NCI-H460 (cell line): Measurements from ENCODE around the gene APBB3. TPM values are rescaled to one million over a fixed set of nuclear protein-coding genes. Genes with fewer than 3 reads are reported as not detected.
A peak's percentile ranks its signal among the peaks of the same experiment; 100 is the strongest.

ENCODE experiments used
- DNase-seq: peaks from one replicate; pipeline ENCODE4 v3.0.0-alpha.2; 2016; ENCODE audit warnings: low read depth; ENCODE audit errors: extremely low read depth
- total RNA-seq: library from RNA; depleted of rRNA; stranded (reverse); fragments of >200 nt; shearing (Covaris generic); gene quantifications from 2 replicates; pipeline ENCODE4 v1.2.3, GENCODE V29; 2014

APBB3 gene
- total RNA-seq, 1 experiment from 2014 or later, result 12.6 TPM

GRCh38 chr5:140557136-140557805, 7.1 kb downstream of the APBB3 start, which contains the start of gene SRA1:
SRA1 (minus strand) TSS chr5:140557473; CDS start chr5:140557452, 21 bp downstream.
- DNase-seq, result peak; percentile 84

- no peak for DNase-seq
These were observed 8.0 kb downstream of the APBB3 start for GRCh38 chr5:140556438-140556837.

GRCh38 chr5:140555747-140556312, 8.6 kb downstream of the APBB3 start:
- DNase-seq, result no peak

- DNase-seq, result peak; percentile 20
These were observed 9.9 kb downstream of the APBB3 start for GRCh38 chr5:140554454-140554853.

- DNase-seq, result no peak
These were observed 10.7 kb downstream of the APBB3 start for GRCh38 chr5:140553657-140554056.

- no peak for DNase-seq
These were observed 12.5 kb downstream of the APBB3 start for GRCh38 chr5:140551872-140552271.

GRCh38 chr5:140550147-140551079, 14.0 kb downstream of the APBB3 start:
- no peak for DNase-seq

GRCh38 chr5:140549237-140550144, 14.9 kb downstream of the APBB3 start:
- DNase-seq, result no peak

- no peak for DNase-seq
These were observed 15.6 kb downstream of the APBB3 start for GRCh38 chr5:140548791-140549190.

- DNase-seq, result no peak
These were observed 16.1 kb downstream of the APBB3 start for GRCh38 chr5:140548300-140548688.

GRCh38 chr5:140547508-140548299, 16.7 kb downstream of the APBB3 start, which contains the start of gene EIF4EBP3:
EIF4EBP3 (plus strand) TSS chr5:140547662; CDS start chr5:140547738, 76 bp downstream.
- DNase-seq, result peak; percentile 92

GRCh38 chr5:140546851-140547507, 17.4 kb downstream of the APBB3 start:
- no peak for DNase-seq

- DNase-seq, result no peak
These were observed 18.8 kb downstream of the APBB3 start for GRCh38 chr5:140545606-140546005.

GRCh38 chr5:140544986-140545385, 19.4 kb downstream of the APBB3 start:
- no peak for DNase-seq

GRCh38 chr5:140542972-140543371, 21.4 kb downstream of the APBB3 start:
- no peak for DNase-seq

- DNase-seq, result no peak
These were observed 24.2 kb downstream of the APBB3 start for GRCh38 chr5:140540227-140540626.

GRCh38 chr5:140524003-140524402, 40.4 kb downstream of the APBB3 start:
- no peak for DNase-seq

GRCh38 chr5:140513124-140513523, 51.3 kb downstream of the APBB3 start:
- no peak for DNase-seq

- no peak for DNase-seq
These were observed 54.5 kb downstream of the APBB3 start for GRCh38 chr5:140509898-140510297.
